NOMO-1 (cell line): Measurements from ENCODE around the gene USF3.
"Not testable (repeated sequence)": the region's sequence is repeated elsewhere in the genome, so short reads cannot be mapped to it uniquely, and the experiment has no call there.

Experiments used
- DNase-seq, 2 experiments: peaks; one replicate each; lab custom pipeline; 2025; ENCODE audit not compliant: unreplicated experiment in 2 of 2; lab: John Stamatoyannopoulos, UW

Gene USF3

GRCh38 chr3:113659101-113659541 lies 37.3 kb downstream of the USF3 start:
- no peak for DNase-seq

DNA sequence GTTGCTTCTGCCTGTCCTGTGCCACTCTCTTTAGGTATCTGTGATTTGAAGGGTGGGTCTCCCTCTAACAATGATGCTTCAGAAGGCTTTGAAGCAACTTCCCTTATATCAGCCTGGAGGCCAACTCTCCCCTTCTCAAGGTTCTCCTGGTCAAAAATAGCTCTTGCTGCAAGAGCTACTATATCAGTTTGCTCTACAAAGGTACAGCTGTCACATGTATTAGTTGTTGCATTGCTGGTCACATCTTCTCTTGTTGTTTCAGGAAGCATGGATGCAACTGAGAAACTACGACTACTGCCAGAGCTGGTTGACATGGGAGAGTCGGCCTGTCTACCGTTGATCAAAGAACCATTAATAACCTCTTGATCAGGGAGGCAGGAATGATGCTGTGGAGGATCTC lies 38.3 kb downstream of the USF3 start:
- DNase-seq, result no peak

DNA sequence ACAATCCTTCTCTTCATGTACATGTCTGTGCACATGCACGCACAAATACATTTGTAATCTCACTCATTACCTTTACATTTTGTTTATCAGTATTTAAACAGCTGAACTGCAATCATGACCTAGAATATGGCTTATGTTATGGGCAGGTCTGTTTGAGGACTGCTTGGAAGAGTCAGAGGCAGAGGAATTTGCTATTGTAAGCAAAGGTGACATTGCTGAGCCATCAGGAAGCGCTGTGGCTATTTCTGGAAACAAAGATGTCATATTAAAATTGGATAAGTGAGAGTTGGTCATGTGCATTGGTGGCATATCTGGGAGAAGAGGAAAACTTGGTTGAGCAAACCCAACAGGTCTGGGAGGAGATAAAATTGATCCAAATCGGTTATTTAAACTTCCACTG lies 41.6 kb downstream of the USF3 start:
- DNase-seq, result no peak

- no peak for DNase-seq
These were observed 42.1 kb downstream of the USF3 start for GRCh38 chr3:113654310-113654709.

GRCh38 chr3:113649174-113649845 lies 47.1 kb downstream of the USF3 start:
- DNase-seq, result no peak

GRCh38 chr3:113648524-113648923 lies 47.9 kb downstream of the USF3 start:
- DNase-seq, result no peak

DNA sequence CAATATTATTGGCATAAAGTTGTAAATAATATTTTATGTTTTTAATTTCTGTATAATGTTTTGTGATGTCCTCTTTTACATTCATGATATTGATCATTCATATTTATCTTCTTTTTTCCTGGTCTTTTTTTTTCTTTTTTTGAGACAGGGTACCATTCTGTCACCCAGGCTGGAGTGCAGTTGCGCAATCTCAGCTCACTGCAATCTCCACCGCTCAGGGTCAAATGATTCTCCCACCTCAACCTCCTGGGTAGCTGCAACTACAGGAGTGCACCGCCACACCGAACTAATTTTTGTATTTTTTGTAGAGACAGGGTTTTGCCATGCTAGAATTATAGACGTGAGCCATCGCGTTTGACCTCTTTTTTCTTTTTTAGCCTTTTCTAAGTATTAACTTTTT lies 52.9 kb downstream of the USF3 start:
- no peak for DNase-seq

- no peak for DNase-seq
These were observed 57.5 kb downstream of the USF3 start for GRCh38 chr3:113638910-113639309.

GRCh38 chr3:113637756-113638155 lies 58.7 kb downstream of the USF3 start:
- DNase-seq, result no peak

- not testable (repeated sequence) for DNase-seq
These were observed 60.4 kb downstream of the USF3 start for GRCh38 chr3:113636034-113636433.

GRCh38 chr3:113634782-113635474 lies 61.5 kb downstream of the USF3 start:
- DNase-seq, result no peak

GRCh38 chr3:113631573-113631972 lies 64.9 kb downstream of the USF3 start:
- no peak for DNase-seq

DNA sequence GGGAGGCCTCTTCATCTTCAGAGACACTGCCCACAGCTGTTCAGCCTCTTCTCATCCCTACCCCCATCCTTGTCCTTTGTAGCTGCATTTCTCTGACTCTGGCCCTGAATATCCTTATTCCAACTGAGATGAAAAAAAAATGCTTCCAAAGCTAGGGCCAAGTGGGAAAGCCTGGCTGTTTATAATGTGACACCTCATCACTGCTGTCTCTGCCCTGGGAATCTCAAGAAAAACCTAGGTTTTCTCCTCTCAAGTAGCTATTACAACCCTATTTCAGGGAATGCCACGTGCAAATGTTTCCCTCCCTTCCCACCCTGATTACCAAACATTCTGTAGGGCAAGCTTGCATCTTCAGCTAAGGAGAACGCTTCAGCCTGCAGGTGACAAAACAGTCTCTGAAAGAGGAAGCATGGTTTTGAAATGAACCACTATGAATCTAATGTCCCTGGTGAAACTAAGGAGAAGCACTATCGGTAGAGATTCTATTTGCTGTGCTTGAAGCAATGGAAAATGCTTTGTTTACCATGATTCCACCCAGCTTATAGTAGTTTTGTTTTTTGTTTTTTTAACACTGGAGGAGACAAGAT lies 65.4 kb downstream of the USF3 start:
- DNase-seq, result peak; percentile 33 to 80

GRCh38 chr3:113629584-113630421 lies 66.6 kb downstream of the USF3 start:
- no peak for DNase-seq

- DNase-seq, result no peak
These were observed 67.7 kb downstream of the USF3 start for GRCh38 chr3:113628788-113629187.

DNA sequence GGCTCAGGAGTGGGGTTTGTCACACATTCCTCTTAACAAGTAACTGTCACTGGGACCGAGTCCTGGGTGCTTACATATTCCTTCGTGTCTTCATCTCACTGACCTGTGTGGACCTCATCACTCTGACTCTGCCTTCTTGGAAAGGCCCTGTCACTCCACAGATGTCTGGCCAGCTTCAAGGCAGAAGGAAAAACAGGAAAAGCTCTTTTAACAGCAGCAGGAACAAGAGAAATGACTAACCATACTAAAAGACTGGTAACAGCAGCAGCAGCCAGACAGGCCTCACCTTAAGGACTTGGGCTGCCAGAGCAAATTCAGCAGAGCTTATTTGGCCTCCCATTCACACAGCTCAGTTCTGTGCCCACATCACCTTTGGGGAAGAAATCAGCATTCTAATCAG lies 68.1 kb downstream of the USF3 start:
- no peak for DNase-seq

GRCh38 chr3:113626503-113627371 lies 69.7 kb downstream of the USF3 start:
- DNase-seq, result peak; percentile 60 to 92

DNA sequence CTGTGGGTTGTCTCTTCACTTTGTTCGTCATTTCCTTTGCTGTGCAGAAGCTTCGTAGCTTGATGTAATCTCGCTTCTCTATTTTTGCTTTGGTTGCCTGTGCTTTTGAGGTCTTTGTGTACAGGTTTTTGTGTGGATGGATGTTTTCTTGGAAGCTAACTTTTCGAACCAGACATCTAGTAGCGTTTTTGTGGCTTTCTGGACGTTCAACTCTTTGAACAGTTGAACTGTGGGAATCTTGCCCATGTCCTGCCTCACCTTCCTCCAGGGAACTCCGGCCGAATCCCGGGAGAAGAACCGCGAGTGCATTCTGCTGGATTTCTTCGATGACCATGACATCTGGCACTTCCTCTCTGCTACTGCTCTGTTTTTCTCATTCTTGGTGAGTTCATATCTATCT lies 70.6 kb downstream of the USF3 start:
- peak; percentile 24 to 57 for DNase-seq

DNA sequence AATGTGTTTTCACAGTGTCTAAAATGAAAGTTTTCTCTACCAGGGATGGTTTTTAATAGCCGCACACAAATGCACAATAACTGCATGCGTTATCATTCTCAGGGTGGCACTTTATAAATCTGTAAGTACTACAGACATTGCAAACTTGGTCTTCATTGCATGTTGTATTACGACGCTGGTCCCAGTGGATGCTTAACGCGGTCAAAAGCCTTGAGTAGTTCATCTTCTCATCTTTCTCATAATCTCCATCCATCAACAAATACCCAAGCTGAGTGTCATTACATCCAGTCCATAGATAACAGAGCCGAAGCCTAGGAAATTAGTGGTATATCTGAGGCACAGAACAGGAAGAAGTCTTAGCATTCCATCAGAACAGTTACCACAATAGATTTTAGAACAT lies 72.6 kb downstream of the USF3 start:
- DNase-seq, result no peak

DNA sequence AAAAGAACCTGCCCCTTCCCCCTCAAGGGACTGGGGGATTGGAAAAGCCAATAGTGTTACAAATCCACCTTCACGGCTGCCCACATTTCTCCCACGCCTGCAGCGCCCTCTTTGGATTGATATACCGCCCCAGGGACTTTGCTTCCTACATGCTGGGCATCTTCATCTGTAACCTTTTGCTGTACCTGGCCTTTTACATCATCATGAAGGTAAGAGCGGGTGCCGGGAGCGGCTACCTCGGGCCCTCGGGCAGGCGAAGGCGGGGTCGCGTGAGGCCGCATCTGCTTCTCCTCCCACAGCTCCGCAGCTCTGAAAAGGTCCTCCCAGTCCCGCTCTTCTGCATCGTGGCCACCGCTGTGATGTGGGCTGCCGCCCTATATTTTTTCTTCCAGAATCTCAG lies 73.1 kb downstream of the USF3 start:
- DNase-seq, result no peak
